ENCODE measurements around the gene TNFSF12.

The TNFSF12 gene

DNA sequence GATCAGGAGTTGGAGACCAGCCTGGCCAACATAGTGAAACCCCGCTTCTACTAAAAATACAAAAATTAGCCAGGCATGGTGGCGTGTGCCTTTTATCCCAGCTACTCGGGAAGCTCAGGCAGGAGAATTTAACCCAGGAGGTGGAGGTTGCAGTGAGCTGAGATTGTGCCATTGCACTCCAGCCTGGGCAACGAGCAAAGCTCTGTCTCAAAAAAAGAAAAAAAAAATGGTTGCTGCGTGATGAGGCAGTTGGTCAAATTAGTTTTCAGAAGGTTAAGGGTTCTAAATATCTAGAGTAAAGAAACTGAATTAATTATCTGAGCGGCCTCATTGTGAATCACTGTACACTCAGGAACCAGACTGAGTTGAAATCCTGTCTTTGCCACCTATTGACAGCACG is 27.1 kb downstream of the TNFSF12 start:
- TF ChIP-seq, protein P1, sequence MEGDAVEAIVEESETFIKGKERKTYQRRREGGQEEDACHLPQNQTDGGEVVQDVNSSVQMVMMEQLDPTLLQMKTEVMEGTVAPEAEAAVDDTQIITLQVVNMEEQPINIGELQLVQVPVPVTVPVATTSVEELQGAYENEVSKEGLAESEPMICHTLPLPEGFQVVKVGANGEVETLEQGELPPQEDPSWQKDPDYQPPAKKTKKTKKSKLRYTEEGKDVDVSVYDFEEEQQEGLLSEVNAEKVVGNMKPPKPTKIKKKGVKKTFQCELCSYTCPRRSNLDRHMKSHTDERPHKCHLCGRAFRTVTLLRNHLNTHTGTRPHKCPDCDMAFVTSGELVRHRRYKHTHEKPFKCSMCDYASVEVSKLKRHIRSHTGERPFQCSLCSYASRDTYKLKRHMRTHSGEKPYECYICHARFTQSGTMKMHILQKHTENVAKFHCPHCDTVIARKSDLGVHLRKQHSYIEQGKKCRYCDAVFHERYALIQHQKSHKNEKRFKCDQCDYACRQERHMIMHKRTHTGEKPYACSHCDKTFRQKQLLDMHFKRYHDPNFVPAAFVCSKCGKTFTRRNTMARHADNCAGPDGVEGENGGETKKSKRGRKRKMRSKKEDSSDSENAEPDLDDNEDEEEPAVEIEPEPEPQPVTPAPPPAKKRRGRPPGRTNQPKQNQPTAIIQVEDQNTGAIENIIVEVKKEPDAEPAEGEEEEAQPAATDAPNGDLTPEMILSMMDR (conservative IDR thresholded peaks at IDR 0.05; ENCODE audit: low read depth, low read length), result no peak
- DNase-seq (ENCODE audit: low read depth), result no peak
- no peak overlapping the region for H3K4me3 ChIP-seq (ENCODE audit: low read length)

DNA sequence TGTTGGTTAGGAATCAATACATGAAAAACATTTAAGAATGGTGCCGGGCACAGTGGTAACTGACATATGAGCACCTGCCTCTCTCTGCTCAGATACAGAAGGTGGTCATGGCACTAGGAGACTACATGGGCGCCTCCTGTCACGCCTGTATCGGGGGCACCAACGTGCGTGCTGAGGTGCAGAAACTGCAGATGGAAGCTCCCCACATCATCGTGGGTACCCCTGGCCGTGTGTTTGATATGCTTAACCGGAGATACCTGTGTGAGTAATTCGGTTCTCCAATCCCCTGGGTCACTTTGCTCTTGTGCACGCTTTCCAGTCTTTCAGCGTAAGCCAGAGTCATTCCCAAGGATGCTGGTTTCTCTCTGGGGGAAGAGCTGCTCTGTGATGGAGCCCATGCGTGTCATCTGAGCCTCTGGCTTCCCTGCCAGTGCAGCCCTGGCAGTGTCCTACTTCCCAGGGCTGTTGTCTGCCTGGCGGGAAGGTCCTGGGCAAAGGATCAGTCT is 27.6 kb downstream of the TNFSF12 start:
- DNase-seq (ENCODE audit: low read depth), result no peak
- H3K4me3 ChIP-seq (ENCODE audit: low read length), result no peak overlapping the region
- TF ChIP-seq, protein P1 (conservative IDR thresholded peaks at IDR 0.05; ENCODE audit: low read depth, low read length), result no peak

DNA sequence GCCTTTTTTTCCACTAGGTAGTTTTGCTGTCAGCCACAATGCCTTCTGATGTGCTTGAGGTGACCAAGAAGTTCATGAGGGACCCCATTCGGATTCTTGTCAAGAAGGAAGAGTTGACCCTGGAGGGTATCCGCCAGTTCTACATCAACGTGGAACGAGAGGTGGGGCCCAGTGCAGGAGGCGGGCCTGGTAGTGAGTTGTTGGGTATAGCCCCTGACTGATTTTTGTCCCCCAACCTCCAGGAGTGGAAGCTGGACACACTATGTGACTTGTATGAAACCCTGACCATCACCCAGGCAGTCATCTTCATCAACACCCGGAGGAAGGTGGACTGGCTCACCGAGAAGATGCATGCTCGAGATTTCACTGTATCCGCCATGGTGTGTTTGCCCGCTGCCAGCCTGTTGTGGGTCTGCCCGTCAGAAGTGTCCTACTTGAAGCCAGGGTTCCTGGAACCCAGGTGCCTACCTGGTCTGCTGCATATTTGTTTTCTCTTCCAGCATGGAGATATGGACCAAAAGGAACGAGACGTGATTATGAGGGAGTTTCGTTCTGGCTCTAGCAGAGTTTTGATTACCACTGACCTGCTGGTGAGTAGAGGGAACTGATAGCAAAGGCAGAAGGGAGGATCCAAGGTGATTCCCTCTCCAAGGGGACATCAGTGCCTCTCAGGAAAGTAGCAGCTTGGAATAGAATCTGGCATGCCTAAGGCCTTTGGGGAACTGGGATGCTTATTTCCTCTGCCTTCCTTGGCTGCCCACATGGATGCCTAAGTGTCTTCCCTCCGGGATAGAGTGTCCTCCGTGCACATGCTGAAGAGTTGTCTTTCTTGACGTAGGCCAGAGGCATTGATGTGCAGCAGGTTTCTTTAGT is 28.7 kb downstream of the TNFSF12 start:
- no peak overlapping the region for H3K4me3 ChIP-seq (ENCODE audit: low read length)
- TF ChIP-seq, protein P1 (conservative IDR thresholded peaks at IDR 0.05; ENCODE audit: low read depth, low read length), result no peak
- no peak for DNase-seq (ENCODE audit: low read depth)

DNA sequence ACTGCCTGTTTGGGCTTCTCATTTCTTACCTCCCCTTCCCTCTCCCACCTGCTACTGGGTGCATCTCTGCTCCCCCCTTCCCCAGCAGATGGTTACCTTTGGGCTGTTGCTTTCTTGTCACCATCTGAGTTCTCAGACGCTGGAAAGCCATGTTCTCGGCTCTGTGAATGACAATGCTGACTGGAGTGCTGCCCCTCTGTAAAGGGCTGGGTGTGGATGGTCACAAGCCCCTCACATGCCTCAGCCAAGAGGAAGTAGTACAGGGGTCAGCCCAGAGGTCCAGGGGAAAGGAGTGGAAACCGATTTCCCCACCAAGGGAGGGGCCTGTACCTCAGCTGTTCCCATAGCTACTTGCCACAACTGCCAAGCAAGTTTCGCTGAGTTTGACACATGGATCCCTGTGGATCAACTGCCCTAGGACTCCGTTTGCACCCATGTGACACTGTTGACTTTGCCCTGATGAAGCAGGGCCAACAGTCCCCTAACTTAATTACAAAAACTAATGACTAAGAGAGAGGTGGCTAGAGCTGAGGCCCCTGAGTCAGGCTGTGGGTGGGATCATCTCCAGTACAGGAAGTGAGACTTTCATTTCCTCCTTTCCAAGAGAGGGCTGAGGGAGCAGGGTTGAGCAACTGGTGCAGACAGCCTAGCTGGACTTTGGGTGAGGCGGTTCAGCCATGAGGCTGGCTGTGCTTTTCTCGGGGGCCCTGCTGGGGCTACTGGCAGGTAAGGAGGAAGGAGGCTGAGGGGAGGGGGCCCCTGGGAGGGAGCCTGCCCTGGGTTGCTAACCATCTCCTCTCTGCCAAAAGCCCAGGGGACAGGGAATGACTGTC is 30.4 kb downstream of the TNFSF12 start, which contains the start of gene CD68:
TSS of gene CD68 (plus strand) at position 638 of the 833 bp plus-strand sequence. CDS start at position 678, 40 bp downstream.
- TF ChIP-seq, protein P1 (conservative IDR thresholded peaks at IDR 0.05; ENCODE audit: low read depth, low read length), result no peak
- H3K4me3 ChIP-seq (ENCODE audit: low read length), result no peak within 1 kb of the TSS
- DNase-seq (ENCODE audit: low read depth), result peak; percentile 90

DNA sequence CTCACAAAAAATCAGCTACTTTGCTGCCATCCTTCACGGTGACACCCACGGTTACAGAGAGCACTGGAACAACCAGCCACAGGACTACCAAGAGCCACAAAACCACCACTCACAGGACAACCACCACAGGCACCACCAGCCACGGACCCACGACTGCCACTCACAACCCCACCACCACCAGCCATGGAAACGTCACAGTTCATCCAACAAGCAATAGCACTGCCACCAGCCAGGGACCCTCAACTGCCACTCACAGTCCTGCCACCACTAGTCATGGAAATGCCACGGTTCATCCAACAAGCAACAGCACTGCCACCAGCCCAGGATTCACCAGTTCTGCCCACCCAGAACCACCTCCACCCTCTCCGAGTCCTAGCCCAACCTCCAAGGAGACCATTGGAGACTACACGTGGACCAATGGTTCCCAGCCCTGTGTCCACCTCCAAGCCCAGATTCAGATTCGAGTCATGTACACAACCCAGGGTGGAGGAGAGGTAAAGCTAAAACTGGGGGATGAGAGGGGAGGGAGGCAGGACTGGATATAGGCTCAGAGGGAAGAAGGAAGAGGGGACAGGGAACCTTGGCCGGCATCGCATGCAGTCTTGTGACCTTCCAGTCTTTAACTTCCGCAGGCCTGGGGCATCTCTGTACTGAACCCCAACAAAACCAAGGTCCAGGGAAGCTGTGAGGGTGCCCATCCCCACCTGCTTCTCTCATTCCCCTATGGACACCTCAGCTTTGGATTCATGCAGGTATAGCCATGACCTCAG is 31.2 kb downstream of the TNFSF12 start:
- no peak for DNase-seq (ENCODE audit: low read depth)
- TF ChIP-seq, protein P1 (conservative IDR thresholded peaks at IDR 0.05; ENCODE audit: low read depth, low read length), result no peak
- H3K4me3 ChIP-seq (ENCODE audit: low read length), result no peak overlapping the region
